UCSD-AML1 (cell line): ENCODE data around the gene EEF1AKMT2.

Experiments
- DNase-seq: peaks from one replicate; lab custom pipeline; 2025; ENCODE audit not compliant: unreplicated experiment; lab: John Stamatoyannopoulos, UW

The EEF1AKMT2 gene

GRCh38 chr10:124723826-124724225 is 67.9 kb downstream of the EEF1AKMT2 start:
- no peak for DNase-seq

- DNase-seq: peak; percentile 37
Observed at GRCh38 chr10:124722798-124723783, 68.6 kb downstream of the EEF1AKMT2 start.

DNA sequence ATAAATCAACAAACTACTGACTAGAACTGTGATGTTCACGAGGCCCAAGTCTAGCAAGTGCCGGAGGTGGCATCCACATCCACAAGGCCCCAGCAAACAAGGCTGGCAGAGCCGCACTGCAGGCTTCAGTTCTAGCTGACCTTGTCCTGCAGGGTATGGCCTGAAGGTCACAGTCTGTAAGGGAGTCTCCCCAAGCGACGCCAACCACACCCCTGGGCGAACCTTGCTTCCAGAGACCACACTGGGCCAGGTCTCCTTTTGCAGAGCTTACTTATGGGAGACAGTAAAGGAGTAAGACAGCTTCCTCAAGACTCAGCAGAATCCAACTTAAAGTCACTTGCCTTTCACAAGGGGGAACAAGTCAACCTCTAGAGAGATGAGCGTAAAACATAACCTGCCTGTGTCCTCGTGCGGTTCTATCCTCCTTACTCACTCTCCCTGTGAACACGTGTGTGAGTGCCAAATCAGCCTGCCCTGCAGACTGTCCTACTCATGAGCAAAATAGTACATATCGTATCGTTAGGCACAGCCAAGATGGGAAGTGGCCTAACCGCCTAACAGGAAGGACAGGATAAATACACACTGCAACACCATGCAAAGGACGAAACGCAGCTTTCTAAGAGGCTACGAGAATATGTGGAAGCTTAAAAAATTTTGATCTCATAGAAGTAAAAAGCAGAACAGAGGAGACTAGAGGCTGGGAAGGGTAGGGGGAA is 70.2 kb downstream of the EEF1AKMT2 start:
- peak; percentile 57 for DNase-seq

- DNase-seq: peak; percentile 40
Observed at GRCh38 chr10:124719213-124719851, 72.4 kb downstream of the EEF1AKMT2 start.

DNA sequence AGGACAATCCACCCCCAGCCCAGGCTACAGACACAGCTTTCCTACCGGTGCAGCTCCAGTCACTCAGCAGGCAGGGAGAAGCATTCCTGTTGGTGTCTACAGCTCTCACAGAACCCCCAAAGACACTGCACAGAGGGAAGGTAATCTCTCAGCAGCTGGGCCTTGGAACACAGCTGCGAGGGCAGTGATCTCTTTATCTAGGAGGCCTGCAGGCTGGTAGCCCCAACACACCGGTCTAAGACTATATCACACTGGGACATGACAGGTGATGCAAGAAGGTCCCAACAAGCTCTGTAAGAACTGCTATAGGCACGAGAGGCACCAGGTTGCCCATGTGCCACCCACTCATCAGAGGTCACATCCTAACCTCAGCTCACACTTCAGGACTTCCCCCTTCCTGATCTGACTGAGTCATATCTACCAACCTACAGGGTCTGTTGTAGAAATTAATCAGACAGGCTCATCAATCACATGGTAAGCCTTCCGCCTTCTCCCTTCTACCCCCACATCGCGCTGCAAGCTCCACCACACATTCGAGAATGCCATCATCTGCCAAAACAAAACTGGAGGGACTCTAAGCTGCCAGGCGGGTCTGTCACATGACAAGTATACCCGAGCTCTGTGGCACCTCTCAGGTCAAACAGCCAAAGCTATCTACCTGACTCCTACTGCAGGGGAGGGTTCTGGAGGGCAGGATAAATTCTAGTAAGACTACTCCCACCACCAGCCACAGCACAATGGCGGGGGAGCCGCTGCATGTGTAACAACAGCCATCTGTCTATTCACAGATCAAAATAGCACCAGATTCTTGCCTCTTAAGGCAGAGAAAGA is 73.6 kb downstream of the EEF1AKMT2 start:
- peak; percentile 64 for DNase-seq

DNA sequence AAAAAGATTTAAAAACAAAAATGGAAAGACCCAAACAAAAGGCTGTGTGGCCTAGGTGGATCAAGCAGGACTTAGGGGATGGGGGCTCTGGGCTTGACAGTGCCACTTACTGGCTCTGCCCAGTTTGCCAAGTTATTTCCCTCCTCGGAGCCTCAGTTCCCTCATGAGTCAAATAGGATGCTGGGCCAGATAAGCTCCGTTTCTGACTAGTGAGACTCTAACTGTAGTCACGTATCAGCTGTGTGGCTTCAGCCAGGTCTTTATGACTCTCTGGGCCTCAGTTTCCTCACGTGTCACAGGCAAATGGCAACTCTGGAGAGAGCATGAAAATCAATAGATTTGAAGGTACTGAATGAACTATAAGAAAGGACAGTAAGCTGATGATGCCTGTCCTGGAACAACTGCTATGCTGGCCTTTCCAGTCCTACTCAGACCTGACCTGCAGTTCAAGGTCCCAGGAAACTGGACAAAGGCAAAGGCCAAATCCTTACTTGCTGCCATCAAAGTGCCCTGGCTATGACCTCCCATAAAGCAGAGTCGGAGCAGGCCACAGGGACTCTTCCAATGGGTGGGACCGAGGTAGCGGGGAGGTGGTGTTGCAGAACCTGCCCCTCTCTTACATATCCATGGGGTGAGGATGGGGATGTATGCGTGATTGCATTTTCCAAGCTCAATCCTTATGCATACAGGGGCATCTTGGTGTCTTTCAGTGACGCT is 74.5 kb downstream of the EEF1AKMT2 start:
- no peak for DNase-seq

- DNase-seq: no peak
Observed at GRCh38 chr10:124716369-124716768, 75.3 kb downstream of the EEF1AKMT2 start.

DNA sequence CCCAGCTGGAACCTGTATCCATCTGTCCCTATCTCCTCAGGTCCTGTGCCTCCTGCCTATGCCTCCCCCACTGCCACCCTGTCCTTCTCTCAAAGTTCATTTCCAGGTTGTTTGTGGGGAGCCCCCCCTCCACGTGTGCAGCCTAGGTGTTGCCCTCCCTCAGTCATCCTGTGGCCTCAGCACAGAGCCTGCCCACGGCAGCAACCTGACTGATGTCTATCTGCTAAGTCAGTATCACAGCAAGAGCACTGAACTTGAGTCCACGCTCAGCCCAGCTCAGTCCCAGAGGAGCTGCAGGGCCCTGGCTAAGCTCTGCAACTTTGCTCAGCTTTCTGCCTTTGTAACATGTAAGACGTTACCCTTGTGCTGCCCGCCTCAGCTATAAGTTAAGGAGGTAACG is 76.2 kb downstream of the EEF1AKMT2 start:
- DNase-seq: no peak

DNA sequence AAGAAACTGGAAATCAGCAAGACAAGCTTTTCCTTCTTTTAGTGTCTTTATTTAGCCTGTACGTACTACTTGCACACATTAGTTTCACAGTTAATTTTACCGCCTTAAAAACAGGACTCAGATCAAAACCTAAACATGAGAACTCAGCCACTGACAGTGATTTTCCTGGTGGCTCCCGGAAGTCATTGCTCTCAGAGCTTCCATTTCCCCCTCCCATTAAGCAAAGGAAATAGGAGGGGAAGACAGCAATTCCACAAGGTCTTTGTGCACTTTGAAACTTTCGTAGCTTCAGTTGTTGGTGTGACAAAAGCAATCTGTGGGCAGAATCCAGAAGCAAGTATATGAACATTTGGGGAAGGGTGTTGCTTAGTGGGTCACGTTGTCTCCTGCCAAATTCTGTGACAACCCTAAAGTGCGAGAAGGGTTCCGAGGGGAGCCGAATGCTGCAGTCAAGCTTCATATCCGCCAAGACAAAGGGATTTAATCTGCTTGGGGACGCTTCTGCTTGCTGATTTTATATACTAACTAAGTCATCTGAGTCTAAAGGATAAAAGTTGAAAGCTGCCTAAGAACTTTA is 77.9 kb downstream of the EEF1AKMT2 start:
- DNase-seq: no peak

GRCh38 chr10:124712704-124713407 is 78.8 kb downstream of the EEF1AKMT2 start:
- no peak for DNase-seq

- DNase-seq: no peak
Observed at GRCh38 chr10:124711145-124711544, 80.5 kb downstream of the EEF1AKMT2 start.

DNA sequence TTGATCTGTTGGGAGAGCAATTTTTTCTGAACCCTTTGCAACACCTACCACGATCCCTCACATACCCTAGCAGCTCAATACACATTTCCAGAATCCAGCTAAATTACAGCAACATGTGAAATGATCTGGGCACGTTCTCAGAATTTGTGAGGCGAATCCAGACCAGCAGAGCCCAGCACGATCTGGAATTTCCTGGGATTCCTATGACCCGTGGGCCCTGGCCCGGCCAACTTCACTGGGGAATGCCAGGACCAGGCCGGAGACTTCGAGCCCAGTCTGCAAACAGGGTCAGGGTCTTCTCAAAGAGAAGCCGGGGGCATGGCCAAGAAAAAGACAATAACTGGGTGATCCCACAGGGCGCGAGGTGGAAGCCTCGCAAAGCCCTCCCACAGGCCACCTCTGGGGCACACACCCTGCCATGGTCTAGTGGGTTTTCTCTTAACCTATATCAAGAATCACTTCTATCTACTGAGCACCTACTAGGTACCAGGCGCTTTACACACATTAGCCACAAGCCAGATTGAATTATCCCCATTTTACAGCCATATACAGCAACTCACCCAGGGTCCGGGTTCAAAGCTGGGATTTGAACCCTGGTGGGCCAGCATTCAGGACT is 81.3 kb downstream of the EEF1AKMT2 start:
- DNase-seq: no peak

GRCh38 chr10:124709861-124710260 is 81.8 kb downstream of the EEF1AKMT2 start:
- DNase-seq: no peak

DNA sequence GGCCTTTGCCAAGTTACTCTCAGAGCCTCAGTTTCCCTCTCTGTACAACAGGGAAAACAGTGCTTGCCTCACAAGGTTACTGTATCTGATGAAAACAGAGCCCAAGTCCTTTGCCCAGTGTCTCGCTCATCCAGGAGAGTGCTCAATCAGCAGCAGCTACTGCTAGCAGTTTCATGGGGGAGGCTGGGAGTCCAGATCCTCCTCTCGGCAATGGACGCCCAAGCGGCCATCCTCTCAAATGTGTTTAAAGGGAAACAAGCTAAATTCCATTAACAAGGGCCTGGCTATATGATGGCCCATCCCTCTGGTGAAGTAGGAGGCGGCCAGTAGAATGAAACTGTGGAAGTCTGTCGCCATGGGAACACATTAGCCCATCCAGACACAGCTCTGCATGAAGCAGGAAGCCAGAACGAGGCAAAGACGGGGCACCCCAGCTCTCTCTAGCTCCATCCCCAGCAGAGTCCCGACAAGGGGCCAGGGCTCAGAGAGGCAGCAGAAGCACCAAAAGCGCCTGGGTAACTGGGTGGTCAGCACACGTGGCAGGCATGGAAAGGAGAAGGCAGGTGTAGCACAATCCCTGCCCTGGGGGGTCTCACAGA is 82.7 kb downstream of the EEF1AKMT2 start:
- no peak for DNase-seq

- DNase-seq: no peak
Observed at GRCh38 chr10:124708246-124708779, 83.4 kb downstream of the EEF1AKMT2 start.
